Measurements from ENCODE around the gene TEX101. TPM values are rescaled to one million over a fixed set of nuclear protein-coding genes. Genes with fewer than 3 reads are reported as not detected.
"Not testable (repeated sequence)": the region's sequence is repeated elsewhere in the genome, so short reads cannot be mapped to it uniquely, and the experiment has no call there.

The TEX101 gene
- polyA plus RNA-seq, 3 donors from 2014 or later = not detected

GRCh38 chr19:43430142-43430710, 15.5 kb downstream of the TEX101 start:
- DNase-seq = no peak
- H3K36me3 Mint-ChIP-seq = no peaks in the 10 kb centered on the region
- peaks cover 4 to 9% of the 10 kb centered on the region in 2 donors for H3K4me1 Mint-ChIP-seq
- H3K27me3 Mint-ChIP-seq (ENCODE audit: low read depth in 3 of 3) = peaks cover 0 to 3% (median 2%) of the 10 kb centered on the region in 3 donors
- H3K27ac Mint-ChIP-seq = no peak overlapping the region
- H3K9me3 Mint-ChIP-seq = no peaks in the 10 kb centered on the region
- H3K4me3 Mint-ChIP-seq = no peak overlapping the region

DNA sequence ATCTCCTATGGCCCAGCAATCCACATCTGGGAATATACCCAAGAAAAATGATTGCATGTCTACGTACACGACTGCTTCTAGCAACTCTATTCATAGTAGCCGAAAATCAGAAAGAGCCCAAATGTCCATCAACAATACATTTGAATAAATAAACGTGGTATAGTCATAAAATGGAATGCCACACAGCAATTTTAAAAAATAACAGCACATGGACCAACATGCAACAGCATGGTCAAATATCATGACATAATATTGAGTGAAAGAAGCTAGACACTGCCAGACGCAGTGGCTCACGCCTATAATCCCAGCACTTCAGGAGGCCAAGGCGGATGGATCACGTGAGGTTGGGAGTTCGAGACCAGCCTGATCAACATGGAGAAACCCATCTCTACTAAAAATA, 16.3 kb downstream of the TEX101 start:
- DNase-seq = no peak
- H3K4me3 Mint-ChIP-seq = no peak overlapping the region
- H3K27ac Mint-ChIP-seq = peak overlapping the region in 1 of 6 donors; percentile 45
- no peaks in the 10 kb centered on the region for H3K9me3 Mint-ChIP-seq
- peaks cover 2 to 3% (median 2%) of the 10 kb centered on the region in 3 donors for H3K27me3 Mint-ChIP-seq (ENCODE audit: low read depth in 3 of 3)
- no peaks in the 10 kb centered on the region for H3K36me3 Mint-ChIP-seq
- peaks cover 4 to 9% of the 10 kb centered on the region in 2 donors for H3K4me1 Mint-ChIP-seq

DNA sequence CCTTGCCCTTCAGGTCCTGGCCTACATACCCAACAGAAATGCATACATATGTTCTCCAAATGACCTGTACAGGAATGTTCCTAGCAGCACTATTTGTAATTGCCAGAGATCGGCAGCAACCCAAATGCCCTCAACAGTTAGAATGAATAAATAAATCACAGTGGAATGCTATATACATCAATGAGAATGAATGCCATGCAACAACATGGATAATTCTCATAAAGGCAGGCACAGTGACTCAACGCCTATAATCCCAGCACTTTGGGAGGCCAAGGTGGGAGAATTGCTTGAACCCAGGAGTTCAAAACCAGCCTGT, 18.6 kb downstream of the TEX101 start:
- Mint-ChIP-seq H3K27ac (peak overlapping the region in 4 of 6 donors; percentile 16 to 60 (median 18)), H3K4me3 (no peak overlapping the region), H3K4me1 (peaks cover 18 to 20% of the 10 kb centered on the region in 2 donors), H3K27me3 (ENCODE audit: low read depth in 3 of 3) (peaks cover 0 to 2% (median 1%) of the 10 kb centered on the region in 3 donors), H3K36me3 (no peaks in the 10 kb centered on the region), H3K9me3 (no peaks in the 10 kb centered on the region)
- DNase-seq = no peak

- no peak overlapping the region for H3K27ac Mint-ChIP-seq
- no peak overlapping the region for H3K4me3 Mint-ChIP-seq
- no peaks in the 10 kb centered on the region for H3K9me3 Mint-ChIP-seq
Observed at GRCh38 chr19:43433689-43434088, 19.0 kb downstream of the TEX101 start.

GRCh38 chr19:43435775-43436174, 21.1 kb downstream of the TEX101 start:
- no peaks in the 10 kb centered on the region for H3K9me3 Mint-ChIP-seq
- no peak for DNase-seq
- H3K4me3 Mint-ChIP-seq = no peak overlapping the region
- H3K27me3 Mint-ChIP-seq (ENCODE audit: low read depth in 3 of 3) = peaks cover 0 to 2% (median 1%) of the 10 kb centered on the region in 3 donors
- H3K36me3 Mint-ChIP-seq = no peaks in the 10 kb centered on the region
- H3K4me1 Mint-ChIP-seq = peaks cover 37 to 40% of the 10 kb centered on the region in 2 donors
- peak overlapping the region in 4 of 6 donors; percentile 4 to 93 (median 84) for H3K27ac Mint-ChIP-seq

More at GRCh38 chr19:43433689-43434088, 19.0 kb downstream of the TEX101 start:
- peaks cover 22 to 24% of the 10 kb centered on the region in 2 donors for H3K4me1 Mint-ChIP-seq
- H3K27me3 Mint-ChIP-seq (ENCODE audit: low read depth in 3 of 3) = peaks cover 0 to 2% (median 1%) of the 10 kb centered on the region in 3 donors
- DNase-seq = no peak
- H3K36me3 Mint-ChIP-seq = no peaks in the 10 kb centered on the region

- not testable (repeated sequence) for H3K27me3 Mint-ChIP-seq (ENCODE audit: low read depth in 3 of 3); H3K9me3 Mint-ChIP-seq; H3K36me3 Mint-ChIP-seq; DNase-seq; H3K4me3 Mint-ChIP-seq
- peak overlapping the region; percentile 75 to 83 (median 80) for H3K27ac Mint-ChIP-seq
- H3K4me1 Mint-ChIP-seq = peaks cover 37 to 40% of the 10 kb centered on the region in 2 donors
Observed at GRCh38 chr19:43437284-43437683, 22.6 kb downstream of the TEX101 start.

GRCh38 chr19:43437712-43438111, 23.0 kb downstream of the TEX101 start:
- Mint-ChIP-seq H3K27me3 (ENCODE audit: low read depth in 3 of 3) (peaks cover 0 to 3% (median 2%) of the 10 kb centered on the region in 3 donors), H3K27ac (peak overlapping the region; percentile 65 to 83 (median 78)), H3K4me3 (peak overlapping the region in 2 of 5 donors; percentile 14 to 47), H3K4me1 (peaks cover 37% of the 10 kb centered on the region in 2 donors), H3K9me3 (no peaks in the 10 kb centered on the region), H3K36me3 (no peaks in the 10 kb centered on the region)
- no peak for DNase-seq

- no peak for DNase-seq
- Mint-ChIP-seq H3K36me3 (no peaks in the 10 kb centered on the region), H3K27ac (peak overlapping the region; percentile 83 to 94 (median 89)), H3K27me3 (ENCODE audit: low read depth in 3 of 3) (peaks cover 0 to 3% (median 2%) of the 10 kb centered on the region in 3 donors), H3K9me3 (no peaks in the 10 kb centered on the region), H3K4me1 (peaks cover 31 to 35% of the 10 kb centered on the region in 2 donors), H3K4me3 (peak overlapping the region; percentile 23 to 75 (median 64))
Observed at GRCh38 chr19:43438291-43439031, 23.8 kb downstream of the TEX101 start.

GRCh38 chr19:43439032-43439708, 24.5 kb downstream of the TEX101 start:
- Mint-ChIP-seq H3K27me3 (ENCODE audit: low read depth in 3 of 3) (peaks cover 0 to 3% (median 2%) of the 10 kb centered on the region in 3 donors), H3K36me3 (no peaks in the 10 kb centered on the region), H3K4me1 (peaks cover 31 to 35% of the 10 kb centered on the region in 2 donors), H3K4me3 (peak overlapping the region; percentile 23 to 75 (median 64)), H3K27ac (peak overlapping the region; percentile 83 to 94 (median 89)), H3K9me3 (no peaks in the 10 kb centered on the region)
- DNase-seq = peak; percentile 58 to 76 (median 65)

DNA sequence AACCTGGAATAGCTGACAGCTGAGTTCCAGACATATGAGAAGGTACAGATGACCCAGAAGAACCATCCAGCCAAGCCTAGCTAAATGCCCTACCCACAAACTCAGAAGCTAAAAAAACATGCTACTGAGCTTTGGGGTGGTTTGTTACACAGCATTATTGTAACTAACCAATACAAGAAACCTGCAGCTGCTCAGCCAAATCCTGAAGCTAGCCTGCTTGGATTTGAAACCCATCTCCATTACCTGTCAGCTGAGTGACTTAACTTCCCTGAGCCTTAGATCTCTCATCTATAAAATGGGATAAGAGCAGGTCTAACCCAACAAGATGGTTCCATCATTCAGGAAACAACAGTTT, 25.0 kb downstream of the TEX101 start:
- H3K27me3 Mint-ChIP-seq (ENCODE audit: low read depth in 3 of 3) = peaks cover 0 to 3% (median 2%) of the 10 kb centered on the region in 3 donors
- H3K36me3 Mint-ChIP-seq = no peaks in the 10 kb centered on the region
- H3K4me1 Mint-ChIP-seq = peaks cover 31 to 35% of the 10 kb centered on the region in 2 donors
- H3K4me3 Mint-ChIP-seq = peak overlapping the region in 3 of 5 donors; percentile 62 to 75 (median 64)
- DNase-seq = no peak
- no peaks in the 10 kb centered on the region for H3K9me3 Mint-ChIP-seq
- H3K27ac Mint-ChIP-seq = peak overlapping the region; percentile 83 to 94 (median 89)

GRCh38 chr19:43441716-43442115, 27.0 kb downstream of the TEX101 start:
- Mint-ChIP-seq H3K36me3 (no peaks in the 10 kb centered on the region), H3K9me3 (no peaks in the 10 kb centered on the region), H3K4me3 (no peak overlapping the region), H3K27ac (peak overlapping the region; percentile 48 to 88 (median 72)), H3K27me3 (ENCODE audit: low read depth in 3 of 3) (peaks cover 0 to 3% (median 0%) of the 10 kb centered on the region in 3 donors), H3K4me1 (peaks cover 32 to 35% of the 10 kb centered on the region in 2 donors)
- DNase-seq = no peak

DNA sequence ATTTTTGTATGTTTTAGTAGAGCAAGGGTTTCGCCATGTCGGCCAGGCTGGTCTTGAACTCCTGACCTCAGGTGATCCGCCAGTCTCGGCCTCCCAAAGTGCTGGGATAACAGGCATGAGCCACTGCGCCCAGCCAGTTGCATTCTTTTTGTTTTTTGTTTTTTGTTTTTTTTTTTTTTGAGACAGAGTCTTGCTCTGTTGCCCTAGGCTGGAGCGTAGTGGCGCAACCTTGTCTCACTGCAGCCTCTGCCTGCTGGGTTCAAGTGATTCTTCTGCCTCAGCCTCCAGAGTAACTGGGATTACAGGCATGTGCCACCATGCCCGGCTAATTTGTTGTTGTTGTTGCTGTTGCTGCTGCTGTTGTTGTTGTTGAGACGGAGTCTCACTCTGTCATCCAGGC, 29.4 kb downstream of the TEX101 start:
- H3K27ac Mint-ChIP-seq = peak overlapping the region in 1 of 6 donors; percentile 65
- DNase-seq; H3K27me3 Mint-ChIP-seq (ENCODE audit: low read depth in 3 of 3); H3K36me3 Mint-ChIP-seq; H3K4me3 Mint-ChIP-seq; H3K9me3 Mint-ChIP-seq: not testable (repeated sequence)
- peaks cover 19 to 21% of the 10 kb centered on the region in 2 donors for H3K4me1 Mint-ChIP-seq

- Mint-ChIP-seq H3K27ac (peak overlapping the region in 4 of 6 donors; percentile 40 to 65 (median 52)), H3K4me1 (peaks cover 12 to 15% of the 10 kb centered on the region in 2 donors), H3K9me3 (no peaks in the 10 kb centered on the region), H3K4me3 (no peak overlapping the region), H3K27me3 (ENCODE audit: low read depth in 3 of 3) (peaks cover 0 to 2% (median 2%) of the 10 kb centered on the region in 3 donors), H3K36me3 (no peaks in the 10 kb centered on the region)
- no peak for DNase-seq
Observed at GRCh38 chr19:43444531-43445287, 30.0 kb downstream of the TEX101 start.
